Stimulated activated CD4-positive, alpha-beta T cell treated with anti-CD3 and anti-CD28 coated beads, Interleukin-2, amount 100 ng/mL, for 24 hours (primary cell): ENCODE measurements around the gene NCOR2.

Experiments
- DNase-seq, 2 donors: peaks; one replicate each; pipeline ENCODE4 v3.0.0-alpha.2; 2020

Gene NCOR2

GRCh38 chr12:124524231-124524925 is 43.0 kb downstream of the NCOR2 start:
- no peak for DNase-seq

- no peak for DNase-seq
Measured at GRCh38 chr12:124523071-124523470, 44.3 kb downstream of the NCOR2 start.

GRCh38 chr12:124520907-124521306 is 46.5 kb downstream of the NCOR2 start:
- DNase-seq, result no peak

- no peak for DNase-seq
Measured at GRCh38 chr12:124520265-124520701, 47.1 kb downstream of the NCOR2 start.

GRCh38 chr12:124519746-124520145 is 47.7 kb downstream of the NCOR2 start:
- no peak for DNase-seq

GRCh38 chr12:124518051-124518932 is 49.1 kb downstream of the NCOR2 start:
- DNase-seq, result no peak
